ENCODE results near the gene IRF1.

IRF1 gene

DNA sequence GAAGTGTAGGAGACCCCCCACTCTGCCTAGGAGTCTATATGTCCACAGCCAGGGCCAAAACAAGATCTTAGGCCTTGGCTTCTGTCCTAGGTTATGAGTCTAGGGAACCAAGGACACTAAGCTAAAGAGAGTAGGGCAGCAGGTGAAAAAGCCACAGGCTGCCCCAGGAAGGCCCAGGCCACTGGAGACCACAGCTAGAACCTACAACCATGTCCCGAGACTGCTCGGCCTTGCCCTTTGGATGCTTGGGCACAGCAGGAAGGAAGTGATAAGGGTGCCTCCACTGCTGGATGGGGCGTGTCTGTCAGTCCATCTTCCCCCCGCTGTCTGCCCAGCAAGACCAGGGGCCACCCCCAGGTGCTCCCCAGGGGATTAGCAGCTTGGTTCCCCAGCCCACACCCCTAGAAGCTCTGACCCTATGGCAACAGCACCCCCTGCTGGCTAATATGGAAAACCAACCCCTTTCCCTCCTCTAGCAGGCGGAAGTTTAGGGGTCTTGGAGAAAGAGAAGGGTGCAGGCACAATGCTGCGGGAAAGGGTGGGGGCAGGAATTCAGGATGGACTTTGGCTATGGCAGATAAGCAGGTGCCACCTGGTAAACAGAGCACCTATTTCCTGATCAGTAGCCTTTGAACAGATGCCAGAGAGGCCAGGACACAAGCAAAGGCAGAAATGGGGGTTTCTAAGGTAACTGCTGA, 10.5 kb upstream of the IRF1 start:
- no peak for DNase-seq (ENCODE audit: low read depth)

DNA sequence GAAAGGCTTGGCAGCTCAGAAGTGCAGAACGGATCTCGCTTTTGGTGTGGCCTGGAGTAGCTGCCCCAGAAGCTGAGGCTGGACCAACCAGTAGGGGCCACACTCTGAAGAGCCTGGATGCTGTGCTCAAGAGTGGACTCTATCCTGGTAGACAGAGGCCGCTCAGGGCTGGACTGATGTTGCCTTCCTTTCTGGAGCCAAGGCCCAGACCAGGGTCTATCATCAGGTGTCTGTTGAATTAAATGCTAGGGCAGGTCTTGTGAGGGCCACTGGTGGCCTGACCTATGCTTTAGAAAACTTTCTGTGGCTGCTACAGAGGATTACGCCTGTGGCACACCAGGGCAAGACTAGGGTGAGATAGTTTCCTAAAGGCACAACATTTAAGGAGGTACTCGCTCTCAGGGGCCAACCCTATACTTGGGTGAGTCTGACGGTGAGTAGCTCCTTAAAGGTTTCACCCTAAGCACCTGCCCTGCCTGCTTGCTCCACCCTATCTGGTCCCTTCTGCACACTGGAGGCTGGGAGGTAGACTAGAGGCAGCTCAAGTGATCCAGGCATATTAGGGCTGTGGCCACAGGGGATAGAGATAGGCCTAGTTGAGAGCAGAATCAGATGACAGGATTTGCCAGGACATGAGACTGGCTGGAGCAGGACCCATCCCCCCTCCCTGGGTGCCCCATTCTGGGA, 9.8 kb upstream of the IRF1 start:
- no peak for DNase-seq (ENCODE audit: low read depth)

DNA sequence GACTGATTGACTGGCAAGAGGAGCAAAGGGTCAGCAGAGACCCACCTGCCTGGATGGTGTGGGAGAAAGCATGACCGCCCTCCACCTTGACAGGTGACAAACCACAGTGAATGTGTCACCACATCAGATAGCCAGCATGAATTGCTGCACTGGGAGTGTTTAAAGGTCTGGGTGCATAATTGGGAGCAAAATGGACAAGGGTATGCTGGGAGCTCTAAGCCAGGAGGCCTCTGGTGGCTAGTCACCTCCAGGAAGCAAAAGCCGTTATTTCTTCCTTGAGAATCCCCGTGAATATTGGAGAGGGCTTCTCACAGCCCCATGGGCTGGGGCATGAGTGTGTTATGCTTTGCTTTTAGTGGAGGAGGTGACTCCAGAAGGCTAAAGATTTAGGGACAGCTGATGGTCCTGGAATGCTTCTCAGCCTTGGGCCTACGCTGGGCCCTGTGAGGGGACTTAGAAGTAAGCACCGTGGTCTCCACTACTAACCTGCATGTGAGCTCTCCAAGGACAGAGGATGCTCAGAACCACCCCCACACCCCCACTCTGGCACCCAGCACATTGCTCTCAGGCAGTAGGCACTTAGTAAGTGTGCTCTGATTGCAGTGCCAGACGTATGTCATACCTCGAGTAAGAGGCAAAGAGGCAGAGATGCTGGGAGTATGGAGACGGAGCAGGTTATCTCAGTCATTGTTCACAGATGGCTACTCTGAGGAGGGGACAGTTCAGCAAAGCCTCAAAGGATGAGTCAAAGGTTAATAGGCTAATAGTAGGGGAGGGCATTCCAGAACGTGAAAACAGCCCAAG, 9.1 kb upstream of the IRF1 start:
- DNase-seq (ENCODE audit: low read depth): no peak

DNA sequence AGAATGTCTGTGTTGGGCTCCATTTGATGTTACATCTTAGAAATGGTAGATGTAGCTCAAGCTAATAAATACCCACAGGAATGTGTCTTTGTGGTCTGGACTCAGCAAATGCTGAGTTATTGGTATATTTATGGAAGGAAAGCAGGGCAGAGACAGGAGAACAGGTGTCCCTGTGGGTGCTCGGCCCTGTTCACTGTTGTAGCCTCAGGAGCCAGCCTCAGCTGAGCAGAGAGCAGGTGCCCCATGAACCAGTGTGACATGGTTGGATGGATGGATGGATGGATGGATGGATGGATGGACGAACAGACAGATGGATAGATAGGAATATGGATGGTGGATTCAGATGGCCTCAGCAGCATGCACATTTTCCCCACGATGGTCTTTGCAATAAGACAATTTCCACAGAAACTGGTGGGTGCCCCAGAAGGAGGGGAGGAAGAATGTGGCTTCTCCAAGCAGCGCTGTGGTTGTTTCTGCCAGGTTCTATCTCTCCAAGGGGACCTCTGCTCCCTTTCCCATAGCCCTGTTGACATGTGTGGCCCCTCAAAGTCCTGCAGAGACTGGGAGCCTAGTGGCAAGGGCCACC, 8.2 kb upstream of the IRF1 start:
- DNase-seq (ENCODE audit: low read depth): no peak

DNA sequence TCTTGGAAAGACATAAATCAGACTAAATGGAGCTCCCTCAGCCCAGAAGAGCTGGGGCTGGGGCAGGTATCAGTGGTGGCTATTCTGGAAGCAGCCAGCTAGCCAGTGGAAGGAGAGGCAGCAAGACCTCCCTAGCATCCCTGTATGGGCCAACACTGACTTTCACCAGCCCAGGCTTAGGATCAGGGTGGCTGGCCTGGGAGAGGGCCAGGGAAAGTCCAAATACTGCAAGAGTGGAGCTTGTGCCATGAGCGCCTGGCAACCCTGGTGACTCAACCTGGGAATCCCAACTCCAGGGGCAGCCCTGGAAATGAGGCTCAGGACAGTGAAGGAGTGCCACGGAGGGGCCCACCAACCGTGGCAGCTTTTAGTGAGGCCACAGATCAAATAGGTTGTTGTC, 7.6 kb upstream of the IRF1 start:
- no peak for DNase-seq (ENCODE audit: low read depth)

DNA sequence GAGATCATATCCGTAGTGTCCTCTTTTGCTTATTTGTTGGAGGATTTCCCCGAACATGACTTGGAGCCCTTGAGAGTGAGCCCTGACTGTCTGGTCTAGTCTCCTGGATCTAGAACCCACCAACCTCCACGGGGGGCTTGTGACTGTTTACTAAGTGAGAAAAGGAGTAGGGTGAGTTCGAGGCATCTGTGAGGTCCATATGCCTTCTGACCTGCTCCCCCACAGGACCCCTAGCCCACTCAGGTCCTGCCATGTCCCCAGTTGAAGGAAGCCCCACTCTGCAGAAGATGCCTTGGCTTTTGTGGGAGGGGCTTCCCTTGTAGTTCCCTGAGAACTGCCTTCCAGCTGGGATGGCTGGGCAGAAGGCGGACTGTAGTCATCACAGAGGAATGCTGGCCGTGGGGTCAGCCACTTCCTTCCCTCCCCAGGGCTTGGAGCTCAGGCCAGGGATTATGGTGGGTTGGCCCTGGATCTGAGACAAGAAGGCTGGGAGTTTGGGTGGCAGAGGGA, 7.0 kb upstream of the IRF1 start:
- peak; percentile 77 for DNase-seq (ENCODE audit: low read depth)

DNA sequence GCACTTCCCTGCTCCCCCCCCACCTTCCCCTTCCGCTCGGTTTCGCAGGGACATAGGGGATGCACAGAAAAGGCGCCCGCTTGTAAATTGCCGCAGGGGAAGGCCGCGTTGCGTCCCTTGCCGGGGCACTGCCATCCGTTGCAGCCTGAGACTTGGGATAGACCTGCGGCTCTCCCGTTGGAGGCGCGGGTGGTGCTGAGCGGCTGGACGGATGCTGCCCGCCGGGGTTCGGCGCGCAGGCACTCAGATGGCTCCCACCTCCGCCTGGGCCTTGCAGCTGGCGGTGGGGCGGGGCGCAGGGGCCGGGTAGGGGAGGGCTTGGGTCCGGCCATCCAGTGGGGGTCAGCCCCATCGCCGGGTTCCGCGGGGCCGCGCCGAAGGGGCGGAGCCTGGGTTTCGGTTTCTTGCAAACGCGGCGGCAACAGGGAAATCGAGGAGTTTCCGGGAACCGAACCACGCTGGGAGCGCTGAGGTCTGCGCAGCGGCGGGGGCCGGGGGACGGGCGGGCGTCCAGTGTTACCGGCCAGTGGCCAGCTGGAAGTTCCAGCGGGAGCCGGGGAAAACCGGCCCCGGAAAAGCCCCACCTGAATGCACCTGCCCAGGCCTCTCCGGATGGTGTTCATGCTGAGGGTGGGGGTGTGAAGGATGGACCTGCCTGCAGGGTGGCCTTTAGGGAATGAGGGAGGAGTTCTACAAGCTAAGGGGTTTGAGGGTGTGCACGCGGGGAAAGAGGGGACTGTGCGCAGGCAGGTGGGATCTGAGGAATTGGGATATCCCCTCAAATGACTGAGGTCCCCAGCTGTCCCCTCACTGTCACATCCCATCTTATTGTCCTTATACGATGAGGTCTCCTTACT, 6.3 kb upstream of the IRF1 start:
- peak; percentile 77 for DNase-seq (ENCODE audit: low read depth)

DNA sequence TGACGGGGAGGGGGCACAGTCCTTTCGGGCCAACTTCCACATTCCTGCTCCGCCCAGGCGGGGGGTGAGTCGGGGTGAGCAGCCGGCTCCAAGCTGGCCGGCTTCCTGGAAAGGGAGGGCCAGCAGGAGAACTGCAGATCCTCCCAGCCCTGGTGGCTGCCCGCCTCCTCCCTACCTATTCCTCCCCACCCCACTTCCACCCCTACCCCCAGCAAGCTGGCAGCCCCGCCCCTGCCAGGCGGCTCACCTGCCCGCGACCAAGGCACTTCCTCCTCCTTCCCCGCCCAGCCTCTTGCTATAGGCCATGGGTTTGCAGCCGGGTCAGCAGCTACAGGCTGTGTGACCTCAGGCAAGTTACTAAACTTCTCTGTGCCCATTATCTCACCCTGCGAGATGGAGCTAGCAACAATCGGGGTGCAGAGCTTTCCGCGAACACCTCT, 5.6 kb upstream of the IRF1 start:
- DNase-seq (ENCODE audit: low read depth): peak; percentile 83

DNA sequence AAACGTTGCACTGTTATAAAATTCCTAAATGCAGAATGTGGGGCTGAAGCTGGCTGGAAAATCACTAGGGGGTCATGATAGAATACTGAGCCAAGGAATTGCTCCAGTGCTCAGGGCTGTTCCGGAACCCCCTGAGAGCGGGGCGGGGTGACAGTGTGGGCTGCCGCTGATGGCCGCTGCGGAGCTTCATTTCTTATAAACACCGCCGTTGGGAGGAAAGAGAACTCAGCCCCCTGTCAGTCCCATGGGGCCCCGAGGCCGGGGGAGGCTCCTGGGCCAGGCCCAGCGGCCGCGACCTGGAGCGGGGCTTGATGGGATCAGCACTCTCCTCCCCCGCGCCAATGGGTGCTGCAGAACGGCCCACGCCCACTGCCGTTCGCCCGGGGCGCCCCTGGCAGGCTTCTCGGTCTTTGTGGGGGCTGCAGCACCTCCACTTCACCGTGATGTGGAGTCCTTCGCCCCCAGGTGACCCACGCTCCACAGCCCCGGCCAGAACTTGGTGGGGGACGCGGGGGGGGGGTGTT, 5.2 kb upstream of the IRF1 start:
- DNase-seq (ENCODE audit: low read depth): peak; percentile 93

DNA sequence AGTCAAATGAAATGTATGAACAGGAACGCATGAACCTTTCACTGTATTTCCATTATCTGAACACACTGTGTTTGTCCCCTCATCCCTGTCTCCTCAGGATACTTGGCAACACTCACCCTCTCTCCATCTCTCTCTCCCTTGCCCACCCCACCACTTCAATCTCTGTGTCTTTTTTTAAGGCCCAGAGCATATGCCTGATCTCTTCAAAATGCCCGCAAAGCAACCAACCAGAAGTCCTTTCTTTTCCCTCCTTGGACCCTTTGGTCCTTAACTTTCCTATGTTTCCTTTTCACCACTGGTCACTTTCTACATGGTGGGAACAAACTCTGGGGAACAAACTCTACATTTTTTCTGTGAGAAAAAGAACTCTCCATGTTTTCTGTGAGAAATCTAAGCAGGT, 3.2 kb upstream of the IRF1 start:
- no peak for DNase-seq (ENCODE audit: low read depth)

DNA sequence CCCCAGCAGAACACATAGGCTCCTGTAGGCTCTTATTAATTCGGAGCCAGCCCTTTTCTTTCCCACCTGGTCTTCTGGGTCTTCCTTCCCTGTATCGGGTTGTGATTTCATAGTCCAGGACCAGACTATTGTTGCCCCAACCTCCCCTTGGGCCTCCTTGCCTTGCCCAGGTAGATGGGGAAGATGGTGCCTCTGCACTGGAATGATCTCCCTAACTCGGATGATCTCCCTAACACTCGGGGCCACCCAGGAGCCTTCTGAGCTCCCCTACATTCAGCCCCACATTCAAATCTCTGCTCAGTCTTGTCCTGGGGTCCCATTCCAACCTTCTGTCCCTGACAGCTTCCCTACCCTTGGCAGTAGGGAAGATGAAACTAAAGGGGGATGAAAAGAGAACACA, 2.7 kb upstream of the IRF1 start:
- DNase-seq (ENCODE audit: low read depth): no peak

DNA sequence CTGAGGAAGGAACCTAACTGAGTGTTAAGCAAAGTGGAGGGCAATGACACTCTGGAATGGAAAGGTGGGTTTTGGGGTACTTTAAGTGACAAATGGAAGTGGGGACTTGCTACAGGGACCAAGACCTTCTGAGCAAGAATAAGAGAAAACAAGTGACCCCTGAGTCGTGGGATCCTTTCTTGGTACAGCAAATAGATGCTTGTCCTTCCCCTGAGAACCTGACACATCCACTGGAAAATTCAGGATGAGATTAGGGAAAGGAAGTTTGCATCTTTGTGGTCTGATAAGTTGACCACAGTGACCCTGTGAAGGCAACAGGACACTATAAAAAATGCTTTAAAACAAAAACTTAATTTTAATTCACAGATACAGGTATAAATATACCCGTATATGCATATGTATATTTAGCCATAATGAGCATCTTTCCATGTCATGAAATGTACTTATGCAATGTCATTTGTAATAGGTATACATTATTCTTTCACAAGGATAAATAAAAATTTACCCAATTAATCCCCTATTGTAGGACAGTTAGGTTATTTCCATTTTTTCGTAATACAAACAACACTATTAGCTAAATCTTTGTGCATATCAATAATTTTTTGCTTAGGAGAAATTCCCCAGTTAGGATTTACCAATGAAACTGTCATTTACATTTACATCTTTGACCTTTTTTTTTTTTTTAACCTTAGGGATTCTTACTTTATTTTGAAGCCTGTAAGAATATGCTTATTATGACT, 2.0 kb upstream of the IRF1 start:
- DNase-seq (ENCODE audit: low read depth): no peak

DNA sequence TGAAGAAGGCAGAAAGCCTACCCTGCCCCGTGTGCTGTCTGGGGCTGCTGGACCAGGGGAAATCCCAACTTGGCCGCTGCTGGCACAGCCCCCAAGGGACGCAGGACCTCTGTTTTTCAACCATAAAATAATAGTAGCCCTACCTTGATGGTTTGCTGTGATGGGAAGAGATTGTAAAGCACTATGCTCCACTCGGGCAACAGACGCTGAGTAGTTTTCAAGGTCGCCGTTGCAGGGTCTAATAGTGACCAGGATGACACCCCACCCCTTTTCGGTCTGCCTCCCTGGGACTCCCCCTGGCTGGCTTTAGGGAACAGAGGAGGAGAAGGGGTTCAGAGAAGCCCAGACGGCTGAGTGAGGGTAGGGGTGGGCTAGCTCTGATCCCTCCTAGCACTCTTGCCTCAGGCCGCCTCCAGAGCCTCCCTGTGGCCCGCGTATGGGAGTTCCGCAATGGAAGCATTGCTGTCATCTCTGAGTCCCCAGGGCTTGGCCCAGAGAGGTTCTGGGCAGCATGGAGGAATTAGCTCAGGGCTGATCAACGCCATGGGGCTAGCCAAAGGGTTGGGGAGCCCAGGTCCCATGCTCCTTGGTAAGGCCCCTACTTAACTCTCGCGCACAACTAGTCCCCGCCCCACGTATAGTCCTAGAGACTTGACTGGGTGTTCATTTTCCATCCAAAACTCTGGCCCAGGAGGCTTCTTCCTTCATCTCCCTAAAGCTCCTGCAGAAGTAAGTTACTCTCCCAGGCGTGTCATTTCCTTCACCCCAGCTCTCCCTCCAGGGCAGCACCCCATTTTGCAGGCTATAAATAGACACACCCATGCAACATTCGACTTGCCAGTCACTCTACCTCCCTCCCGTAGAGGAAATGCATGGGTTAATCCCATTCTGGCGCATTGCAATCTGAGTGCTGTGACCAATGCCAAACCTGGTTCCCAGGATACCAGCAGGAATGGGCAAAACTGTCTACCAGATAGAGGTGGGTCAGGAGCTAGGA, 1.1 kb upstream of the IRF1 start:
- DNase-seq (ENCODE audit: low read depth): no peak

DNA sequence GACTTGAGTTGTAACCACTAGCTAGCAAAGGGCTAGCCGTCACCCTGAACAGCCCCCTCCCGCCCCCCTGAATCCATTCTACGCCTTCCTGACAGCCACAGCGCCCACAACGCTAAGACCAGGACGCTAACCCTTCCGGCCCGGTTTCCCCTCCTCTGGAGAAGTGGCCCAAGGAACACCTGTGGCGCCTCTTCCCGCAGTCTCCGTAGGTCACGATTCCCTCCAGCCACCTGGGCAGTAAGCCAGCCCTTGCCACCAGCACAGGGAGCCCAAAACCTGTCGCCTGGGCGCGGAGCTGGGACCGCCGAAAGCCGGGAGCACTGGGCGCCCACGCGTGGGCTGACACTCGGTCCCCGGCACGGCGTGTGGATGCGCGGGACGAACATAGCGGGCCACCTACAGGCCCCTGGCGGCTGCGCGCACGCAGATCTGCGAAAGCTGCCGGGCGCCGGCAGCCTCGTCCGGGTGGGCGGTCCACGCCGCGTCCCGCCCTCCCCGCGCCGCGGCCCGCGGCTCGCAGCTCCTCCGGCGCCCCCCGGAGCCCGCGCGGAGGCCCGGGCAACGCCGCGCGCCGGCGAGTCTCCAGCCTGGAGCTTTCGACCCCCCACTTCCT, 596 bp downstream of the IRF1 start:
- DNase-seq (ENCODE audit: low read depth): no peak

DNA sequence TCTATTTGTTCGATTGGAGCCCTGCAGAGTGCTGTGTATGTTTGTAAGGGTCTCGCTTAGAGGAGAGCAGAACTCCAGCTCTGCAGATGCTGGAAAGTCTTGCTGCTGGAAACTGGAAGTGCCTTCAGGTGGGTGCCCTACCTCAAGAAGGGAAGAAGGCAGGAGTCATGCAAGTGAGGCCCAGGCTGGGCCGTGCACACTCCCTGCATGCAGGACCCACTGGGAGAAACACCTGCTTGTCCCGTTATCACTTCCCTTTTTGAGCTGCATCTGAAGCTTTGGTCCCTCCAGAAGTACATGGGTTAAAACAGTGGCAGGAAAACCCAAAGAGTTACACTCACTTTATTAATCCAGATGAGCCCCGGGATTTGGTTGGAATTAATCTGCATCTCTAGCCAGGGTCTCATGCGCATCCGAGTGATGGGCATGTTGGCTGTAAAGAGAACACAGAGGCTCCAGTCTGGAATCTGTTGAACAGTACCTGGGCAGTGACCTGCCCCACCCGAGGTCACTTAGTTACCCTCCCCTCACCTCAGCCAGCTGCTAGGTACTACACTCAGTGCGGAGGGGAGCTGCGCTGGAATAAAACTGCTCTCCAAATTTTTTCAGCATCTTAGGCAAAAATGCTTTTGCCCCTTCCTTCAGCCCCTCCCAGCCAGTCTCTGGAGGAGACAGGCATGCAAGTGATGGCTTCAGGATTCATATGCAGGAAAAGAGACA, 1.4 kb downstream of the IRF1 start:
- no peak for DNase-seq (ENCODE audit: low read depth)

DNA sequence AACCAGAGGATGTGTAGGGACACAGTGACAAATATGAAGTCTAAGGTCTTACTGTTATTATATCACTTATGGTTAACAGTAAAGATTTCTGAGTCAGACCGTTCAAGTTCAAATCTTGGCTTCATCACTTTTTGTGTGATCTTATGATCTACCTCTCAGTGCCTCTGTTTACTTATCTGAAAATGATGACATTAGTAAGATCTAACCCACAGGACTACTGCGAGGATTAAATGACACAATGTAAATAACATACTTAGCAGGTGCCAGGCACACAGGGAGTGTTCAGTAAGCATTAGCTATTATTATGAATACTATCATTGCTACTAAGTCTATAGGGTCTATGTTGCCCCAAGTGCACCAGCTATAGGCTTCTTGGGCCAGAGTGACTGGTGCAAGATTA, 2.0 kb downstream of the IRF1 start:
- no peak for DNase-seq (ENCODE audit: low read depth)

DNA sequence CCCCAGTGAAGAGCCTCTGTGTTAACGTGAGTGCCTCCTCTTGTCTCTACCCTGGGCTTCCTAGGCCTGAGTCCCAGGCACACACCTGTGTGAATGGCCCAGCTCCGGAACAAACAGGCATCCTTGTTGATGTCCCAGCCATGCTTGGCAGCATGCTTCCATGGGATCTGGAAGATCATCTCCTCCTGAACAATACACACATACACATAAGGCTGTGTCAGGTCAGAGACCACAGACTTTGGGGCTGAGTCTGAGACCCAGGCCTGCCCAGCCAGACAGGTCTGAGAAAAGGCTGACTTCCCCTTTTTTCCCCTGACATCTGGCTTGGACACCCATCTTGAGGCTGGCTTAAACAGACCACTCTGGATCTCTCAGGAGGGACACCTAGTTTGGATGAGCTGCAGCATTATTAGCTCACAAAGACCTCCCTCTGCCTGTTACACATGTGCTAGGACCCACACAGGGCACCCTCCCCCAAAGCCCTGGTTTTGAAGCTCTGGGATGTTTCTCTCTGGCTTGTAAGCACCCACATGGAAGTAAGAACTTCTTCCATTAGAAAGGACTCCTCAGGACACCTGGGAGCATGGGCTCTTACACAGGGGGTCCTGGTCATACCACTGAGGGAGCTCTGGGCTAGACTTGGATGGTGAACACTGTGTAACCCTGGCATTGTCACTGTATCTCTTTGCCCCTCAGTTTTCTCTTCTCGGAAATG, 2.6 kb downstream of the IRF1 start:
- no peak for DNase-seq (ENCODE audit: low read depth)

DNA sequence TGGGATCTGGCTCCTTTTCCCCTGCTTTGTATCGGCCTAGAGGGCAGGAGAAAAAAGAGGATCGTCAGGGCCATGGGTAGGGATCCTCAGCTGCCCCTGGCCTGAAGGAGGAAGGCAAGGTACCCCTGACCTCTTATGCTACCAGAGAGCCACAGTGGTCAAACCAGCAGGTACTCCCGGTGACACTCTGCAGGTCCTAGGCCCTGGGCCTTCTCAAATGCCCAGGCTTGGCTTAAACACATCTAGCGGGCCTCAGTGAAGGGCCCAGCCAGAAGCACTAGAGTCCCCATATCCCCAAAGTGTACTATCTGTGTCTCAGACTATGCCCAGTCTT, 3.5 kb downstream of the IRF1 start:
- no peak for DNase-seq (ENCODE audit: low read depth)

Data from fibroblast of the conjunctiva (primary cell).